Right lobe of liver (tissue), 4 donors: Measurements from ENCODE around the gene EMID1.

Source experiments
- CTCF ChIP-seq, 4 donors: fragments of 200-600 bp in 3 of 4; fragments of 450-650 bp in 1 of 4; IDR thresholded peaks; one replicate each; pipeline versions ENCODE4 v1.5.1 to v1.8.0; 2016 to 2022; ENCODE audit warnings: antibody characterized with exemption in 4 of 4, mild to moderate bottlenecking in 2 of 4
- POLR2A ChIP-seq: fragments of 450-650 bp; IDR thresholded peaks from one replicate; pipeline ENCODE4 v1.6.1; 2017; ENCODE audit warnings: antibody characterized with exemption, mild to moderate bottlenecking
- donor health status: DM: no; HTN: no; CAD: no.
- donor health status: DM: no; HTN: no; CAD: no.
- donor health status: DM: no; HTN: yes; CAD: no.

GRCh38 chr22:29231971-29232959 lies 26.6 kb downstream of the EMID1 start:
- TF ChIP-seq CTCF (IDR thresholded peaks at IDR 0.05) (no peak), POLR2A (peak; percentile 39)
